T-helper 1 cell treated with Interleukin-12 subunit alpha and Interleukin-12 subunit beta and Interleukin-4 antibody, amounts not matched to agents 30 ng/mL and 1 ng/mL, for 36 hours (primary cell): ENCODE measurements around the gene ATP6AP1. TPM values are rescaled to one million over a fixed set of nuclear protein-coding genes. Genes with fewer than 3 reads are reported as not detected.

Source experiments
- intact Hi-C: fragments of 100-400 bp; cut with micrococcal nuclease; formaldehyde crosslinking; loops from one replicate; pipeline ENCODE4 v1.15.1; 2024
- total RNA-seq: library from RNA; stranded (reverse); gene quantifications from 2 replicates; pipeline ENCODE4 v1.2.3, GENCODE V29; 2022

ATP6AP1 gene
- total RNA-seq, 1 donor from 2014 or later, result 61.3 TPM

- intact Hi-C loops, result loop anchor here (2.0 to 5.0 kb wide), 2 partner anchors 35 to 73 kb away; partner anchors contain the start of genes FAM3A and LAGE3
Observed at GRCh38 chrX:154443992-154444754, 15.7 kb downstream of the ATP6AP1 start, which contains the start of gene FAM50A. TSS of gene FAM50A (plus strand) at chrX:154444141. CDS start at chrX:154444236, 95 bp downstream.

GRCh38 chrX:154444755-154445246 lies 16.3 kb downstream of the ATP6AP1 start:
- intact Hi-C loops, result loop anchor here (2.0 to 5.0 kb wide), 2 partner anchors 34 to 72 kb away; partner anchors contain the start of genes FAM3A and LAGE3

- intact Hi-C loops, result loop anchor here (2.0 kb wide), 1 partner anchor 33 kb away; the partner anchor contains the start of gene LAGE3
Observed at GRCh38 chrX:154445776-154446175, 17.3 kb downstream of the ATP6AP1 start.

GRCh38 chrX:154446430-154446829 lies 18.0 kb downstream of the ATP6AP1 start:
- intact Hi-C loops, result no loop called here

GRCh38 chrX:154448484-154448883 lies 20.0 kb downstream of the ATP6AP1 start:
- intact Hi-C loops, result no loop called here

- intact Hi-C loops, result no loop called here
Observed at GRCh38 chrX:154449618-154450017, 21.1 kb downstream of the ATP6AP1 start.

GRCh38 chrX:154450312-154450711 lies 21.8 kb downstream of the ATP6AP1 start:
- intact Hi-C loops, result no loop called here

GRCh38 chrX:154452823-154453222 lies 24.3 kb downstream of the ATP6AP1 start:
- intact Hi-C loops, result no loop called here

- intact Hi-C loops, result loop anchor here (1.0 to 2.0 kb wide), 3 partner anchors 21 to 33 kb away; partner anchors contain the start of genes GDI1, LAGE3 and SLC10A3
Observed at GRCh38 chrX:154457491-154458115, 29.1 kb downstream of the ATP6AP1 start.

- intact Hi-C loops, result loop anchor here (1.0 to 2.0 kb wide), 3 partner anchors 20 to 32 kb away; partner anchors contain the start of genes GDI1, LAGE3 and SLC10A3
Observed at GRCh38 chrX:154458116-154458953, 29.9 kb downstream of the ATP6AP1 start, which contains the start of gene PLXNA3. TSS of gene PLXNA3 (plus strand) at chrX:154458281. CDS start at chrX:154460184, 1,903 bp downstream.

GRCh38 chrX:154458954-154459778 lies 30.7 kb downstream of the ATP6AP1 start:
- intact Hi-C loops, result loop anchor here (1.0 to 2.0 kb wide), 3 partner anchors 20 to 31 kb away; partner anchors contain the start of genes GDI1, LAGE3 and SLC10A3

GRCh38 chrX:154459832-154460231 lies 31.4 kb downstream of the ATP6AP1 start:
- intact Hi-C loops, result loop anchor here (2.0 kb wide), 2 partner anchors 19 to 23 kb away; partner anchors contain the start of genes GDI1 and LAGE3

- intact Hi-C loops, result no loop called here
Observed at GRCh38 chrX:154460326-154460725, 31.8 kb downstream of the ATP6AP1 start.

GRCh38 chrX:154462396-154462795 lies 33.9 kb downstream of the ATP6AP1 start:
- intact Hi-C loops, result no loop called here

GRCh38 chrX:154463611-154464220 lies 35.2 kb downstream of the ATP6AP1 start:
- intact Hi-C loops, result no loop called here

- intact Hi-C loops, result no loop called here
Observed at GRCh38 chrX:154464806-154465365, 36.4 kb downstream of the ATP6AP1 start.

- intact Hi-C loops, result no loop called here
Observed at GRCh38 chrX:154465601-154466000, 37.1 kb downstream of the ATP6AP1 start.

- intact Hi-C loops, result no loop called here
Observed at GRCh38 chrX:154466036-154466435, 37.6 kb downstream of the ATP6AP1 start.

GRCh38 chrX:154466907-154467306 lies 38.4 kb downstream of the ATP6AP1 start:
- intact Hi-C loops, result no loop called here
